Caco-2 (cell line): Measurements from ENCODE around the gene OPA1. TPM values are rescaled to one million over a fixed set of nuclear protein-coding genes. Genes with fewer than 3 reads are reported as not detected.

Source experiments
- BruUV-seq: library from RNA; stranded (reverse); fragments of 400-500 nt; replicated peaks from 2 replicates; lab custom pipeline; 2021; lab: Mats Ljungman, UMichigan
- CTCF ChIA-PET: fragments of 300-600 bp; sonication (Branson Sonifier 250); formaldehyde crosslinking; loops from one replicate; lab custom pipeline; 2022; ENCODE audit warnings: antibody characterized with exemption; lab: Charles Lee
- POLR2A ChIA-PET: fragments of 300-600 bp; sonication (Branson Sonifier 250); formaldehyde crosslinking; loops from one replicate; lab custom pipeline; 2022; ENCODE audit warnings: antibody characterized with exemption; lab: Charles Lee
- DNase-seq, 2 experiments: peaks; one replicate each; pipeline versions ENCODE4 v3.0.0 to v3.0.0-alpha.2; 2020 to 2022
- H3K27me3 ChIP-seq: replicated peaks from 2 replicates; pipeline ENCODE4 v1.6.0; 2011; ENCODE audit warnings: low read length; ENCODE audit not compliant: control insufficient read depth, insufficient read depth
- H3K36me3 ChIP-seq: 2 replicates; pipeline ENCODE4 v1.5.1; 2011; ENCODE audit warnings: low read length; ENCODE audit not compliant: control insufficient read depth, insufficient read depth
- H3K4me1 ChIP-seq: fragments of 250-450 bp; sonication (Bioruptor Pico); 2 replicates; pipeline ENCODE4 v1.5.1; 2020; ENCODE audit warnings: mild to moderate bottlenecking
- H3K4me3 ChIP-seq: 2 replicates; pipeline ENCODE4 v1.5.1; 2011; ENCODE audit warnings: low read depth, mild to moderate bottlenecking, control low read depth, low read length
- H3K9me3 ChIP-seq: fragments of 250-450 bp; sonication (Bioruptor Pico); 2 replicates; pipeline ENCODE4 v1.5.1; 2020; ENCODE audit warnings: mild to moderate bottlenecking, moderate library complexity
- H3K27ac Mint-ChIP-seq: one replicate; pipeline ENCODE4 v1.8.0; 2022; ENCODE audit warnings: mixed read lengths; ENCODE audit not compliant: unreplicated experiment
- H3K27me3 Mint-ChIP-seq: one replicate; pipeline ENCODE4 v1.8.0; 2022; ENCODE audit warnings: mixed read lengths; ENCODE audit not compliant: insufficient read depth, unreplicated experiment
- H3K36me3 Mint-ChIP-seq: one replicate; pipeline ENCODE4 v1.8.0; 2022; ENCODE audit warnings: mild to moderate bottlenecking, mixed read lengths; ENCODE audit not compliant: insufficient read depth, unreplicated experiment
- H3K4me1 Mint-ChIP-seq: one replicate; pipeline ENCODE4 v1.8.0; 2022; ENCODE audit warnings: low read depth, mixed read lengths; ENCODE audit not compliant: unreplicated experiment
- H3K4me3 Mint-ChIP-seq: one replicate; pipeline ENCODE4 v1.8.0; 2022; ENCODE audit warnings: mild to moderate bottlenecking, moderate library complexity, mixed read lengths; ENCODE audit not compliant: unreplicated experiment
- H3K9me3 Mint-ChIP-seq: one replicate; pipeline ENCODE4 v1.8.0; 2022; ENCODE audit warnings: mixed read lengths; ENCODE audit not compliant: unreplicated experiment
- CTCF ChIP-seq, 2 experiments: fragments of 200-600 bp in 1 of 2; IDR thresholded peaks; 1 replicate in 1 of 2; 2 replicates in 1 of 2; pipeline versions ENCODE4 v1.5.1 to v1.8.0; 2011 to 2022; ENCODE audit warnings: antibody characterized with exemption in 1 of 2, control low read depth in 1 of 2, inconsistent platforms in 1 of 2, low read depth in 1 of 2, low read length in 1 of 2, mild to moderate bottlenecking in 1 of 2, moderate library complexity in 1 of 2; ENCODE audit not compliant: insufficient read depth in 1 of 2, severe bottlenecking in 1 of 2, unreplicated experiment in 1 of 2
- intact Hi-C: fragments of 100-400 bp; cut with micrococcal nuclease; formaldehyde crosslinking; loops from one replicate; pipeline ENCODE4 v1.10.0; 2022; ENCODE audit not compliant: unreplicated experiment
- total RNA-seq: library from RNA; stranded (reverse); gene quantifications from 2 replicates; pipeline ENCODE4 v1.2.3, GENCODE V29; 2022

OPA1 gene
- total RNA-seq, 1 experiment from 2014 or later = 61.4 TPM

GRCh38 chr3:193589129-193589528, 3.9 kb upstream of the OPA1 start:
- Histone ChIP-seq H3K9me3 (0 out of 2 replicates have a peak, but pooled peaks cover 3% of the 10 kb centered on the region), H3K27me3 (no peaks in the 10 kb centered on the region), H3K36me3 (no peaks in the 10 kb centered on the region), H3K4me1 (no peaks in the 10 kb centered on the region), H3K4me3 (no peak overlapping the region)
- ChIA-PET POLR2A (no interaction called here), CTCF (no interaction called here)
- BruUV-seq = no TSS peak
- no peaks in the 10 kb centered on the region for H3K9me3 Mint-ChIP-seq
- no peaks in the 10 kb centered on the region for H3K4me1 Mint-ChIP-seq
- H3K36me3 Mint-ChIP-seq = peaks cover 13% of the 10 kb centered on the region
- no peaks in the 10 kb centered on the region for H3K27me3 Mint-ChIP-seq
- DNase-seq = no peak
- TF ChIP-seq CTCF (IDR thresholded peaks at IDR 0.05; ENCODE audit: insufficient read depth in 1 of 2, low read depth in 1 of 2, low read length in 1 of 2, severe bottlenecking in 1 of 2, unreplicated experiment in 1 of 2) = no peak
- intact Hi-C loops = no loop called here
- H3K4me3 Mint-ChIP-seq = no peak overlapping the region
- H3K27ac Mint-ChIP-seq = no peak overlapping the region

- Histone ChIP-seq H3K4me1 (peaks cover 3% of the 10 kb centered on the region; the same call in 1 of the 2 replicates), H3K9me3 (0 out of 2 replicates have a peak, but pooled peaks cover 3% of the 10 kb centered on the region), H3K27me3 (no peaks in the 10 kb centered on the region), H3K36me3 (no peaks in the 10 kb centered on the region), H3K4me3 (no peak overlapping the region)
- Mint-ChIP-seq H3K4me1 (no peaks in the 10 kb centered on the region), H3K36me3 (peaks cover 13% of the 10 kb centered on the region), H3K27me3 (no peaks in the 10 kb centered on the region), H3K27ac (no peak overlapping the region), H3K4me3 (no peak overlapping the region), H3K9me3 (no peaks in the 10 kb centered on the region)
- CTCF ChIA-PET = no interaction called here
- no peak for TF ChIP-seq CTCF (IDR thresholded peaks at IDR 0.05; ENCODE audit: insufficient read depth in 1 of 2, low read depth in 1 of 2, low read length in 1 of 2, severe bottlenecking in 1 of 2, unreplicated experiment in 1 of 2)
- POLR2A ChIA-PET = interaction anchor here (0.6 kb wide), 1 partner anchor 712 kb away, joined by 3 read pairs; no protein-coding TSS in a partner anchor
- no peak for DNase-seq
- no TSS peak for BruUV-seq
- intact Hi-C loops = no loop called here
Measured at GRCh38 chr3:193589616-193590015, 3.4 kb upstream of the OPA1 start.

GRCh38 chr3:193590088-193590856, 2.7 kb upstream of the OPA1 start:
- Histone ChIP-seq H3K4me3 (no peak overlapping the region), H3K36me3 (no peaks in the 10 kb centered on the region), H3K9me3 (0 out of 2 replicates have a peak, but pooled peaks cover 3% of the 10 kb centered on the region), H3K27me3 (no peaks in the 10 kb centered on the region), H3K4me1 (peaks cover 5% of the 10 kb centered on the region; the same call in 1 of the 2 replicates)
- ChIA-PET POLR2A (interaction anchor here (0.6 kb wide), 1 partner anchor 711 kb away, joined by 3 read pairs; no protein-coding TSS in a partner anchor), CTCF (no interaction called here)
- TF ChIP-seq CTCF (IDR thresholded peaks at IDR 0.05; ENCODE audit: insufficient read depth in 1 of 2, low read depth in 1 of 2, low read length in 1 of 2, severe bottlenecking in 1 of 2, unreplicated experiment in 1 of 2) = no peak
- Mint-ChIP-seq H3K9me3 (no peaks in the 10 kb centered on the region), H3K36me3 (peaks cover 13% of the 10 kb centered on the region), H3K4me3 (no peak overlapping the region), H3K27me3 (no peaks in the 10 kb centered on the region), H3K4me1 (no peaks in the 10 kb centered on the region), H3K27ac (no peak overlapping the region)
- DNase-seq = no peak
- BruUV-seq = no TSS peak
- intact Hi-C loops = no loop called here
